Duodenal mucosa (tissue), 2 donors: Measurements from ENCODE around the gene AKTIP.

Experiments
- H3K27ac ChIP-seq: one replicate; pipeline ENCODE4 v1.7.0; 2013; ENCODE audit warnings: low read depth, low read length
- H3K27me3 ChIP-seq, 2 donors: one replicate each; pipeline ENCODE4 v1.7.0; 2013; ENCODE audit warnings: low read length in 2 of 2, control low read depth in 1 of 2; ENCODE audit not compliant: insufficient read depth in 2 of 2, control insufficient read depth in 1 of 2
- H3K36me3 ChIP-seq, 2 donors: one replicate each; pipeline ENCODE4 v1.7.0; 2013; ENCODE audit warnings: low read length in 2 of 2, control low read depth in 1 of 2; ENCODE audit not compliant: insufficient read depth in 2 of 2, control insufficient read depth in 1 of 2
- H3K4me1 ChIP-seq, 2 donors: one replicate each; pipeline ENCODE4 v1.7.0; 2013; ENCODE audit warnings: low read length in 2 of 2, control low read depth in 1 of 2; ENCODE audit not compliant: insufficient read depth in 2 of 2, control insufficient read depth in 1 of 2
- H3K4me3 ChIP-seq, 2 donors: one replicate each; pipeline ENCODE4 v1.7.0; 2013; ENCODE audit warnings: low read length in 2 of 2, low read depth in 1 of 2
- H3K9ac ChIP-seq, 2 donors: one replicate each; pipeline ENCODE4 v1.7.0; 2013; ENCODE audit warnings: low read length in 2 of 2, low read depth in 1 of 2
- H3K9me3 ChIP-seq, 2 donors: one replicate each; pipeline ENCODE4 v1.7.0; 2013; ENCODE audit warnings: low read length in 2 of 2, control low read depth in 1 of 2; ENCODE audit not compliant: control insufficient read depth in 1 of 2

Gene AKTIP

GRCh38 chr16:53503991-53504663 lies 1.1 kb upstream of the AKTIP start:
- peak overlapping the region; percentile 53 to 57 for H3K9ac ChIP-seq
- peak overlapping the region; percentile 97 for H3K27ac ChIP-seq
- H3K27me3 ChIP-seq = no peaks in the 10 kb centered on the region
- peak overlapping the region; percentile 63 to 68 for H3K4me3 ChIP-seq
- no peaks in the 10 kb centered on the region for H3K9me3 ChIP-seq
- H3K36me3 ChIP-seq = peaks cover 0 to 4% of the 10 kb centered on the region in 2 donors
- peaks cover 27 to 28% of the 10 kb centered on the region in 2 donors for H3K4me1 ChIP-seq

DNA sequence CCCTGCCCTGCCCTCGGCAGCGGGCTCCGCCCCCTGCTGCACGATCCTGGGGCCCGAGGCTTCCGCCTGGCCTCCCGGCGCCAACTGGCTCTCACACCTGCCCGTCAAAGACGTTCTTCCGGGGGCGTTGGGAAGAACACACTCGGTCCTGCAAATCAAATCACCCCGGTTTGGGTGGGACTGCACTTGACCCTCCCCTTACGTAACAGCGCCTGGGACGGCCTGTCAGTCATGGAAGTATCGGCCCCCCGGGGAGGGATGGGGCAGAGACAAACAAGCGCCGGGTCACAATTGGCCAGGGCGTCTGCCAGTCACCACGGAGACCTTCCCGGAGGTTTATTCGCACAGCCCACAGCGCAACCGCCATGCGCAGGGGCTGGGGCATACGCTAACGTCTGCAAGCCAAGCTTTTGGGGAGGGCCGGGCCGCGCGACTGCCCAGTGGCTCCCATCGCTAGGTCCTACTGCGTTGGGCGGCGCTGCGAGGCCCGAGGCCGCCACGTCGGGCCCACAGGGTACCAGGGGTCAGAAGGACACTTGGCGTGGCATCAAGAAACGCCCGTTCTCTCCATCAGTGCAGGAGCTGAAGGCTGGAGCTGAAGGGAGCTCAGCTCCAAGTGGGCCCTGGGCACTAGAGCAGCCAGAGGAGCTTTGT lies 388 bp upstream of the AKTIP start:
- Histone ChIP-seq H3K27ac (peak overlapping the region; percentile 97), H3K27me3 (no peaks in the 10 kb centered on the region), H3K9me3 (no peaks in the 10 kb centered on the region), H3K9ac (peak overlapping the region; percentile 53 to 57), H3K4me3 (peak overlapping the region; percentile 63 to 86), H3K36me3 (peaks cover 4 to 7% of the 10 kb centered on the region in 2 donors), H3K4me1 (peaks cover 32 to 34% of the 10 kb centered on the region in 2 donors)

- H3K4me1 ChIP-seq = peaks cover 32 to 34% of the 10 kb centered on the region in 2 donors
- no peaks in the 10 kb centered on the region for H3K27me3 ChIP-seq
- peaks cover 14 to 25% of the 10 kb centered on the region in 2 donors for H3K36me3 ChIP-seq
- H3K4me3 ChIP-seq = peak overlapping the region; percentile 86
- H3K27ac ChIP-seq = no peak overlapping the region
- peak overlapping the region; percentile 58 to 75 for H3K9ac ChIP-seq
- no peaks in the 10 kb centered on the region for H3K9me3 ChIP-seq
Observed at GRCh38 chr16:53501216-53501859, 1.7 kb downstream of the AKTIP start.

- Histone ChIP-seq H3K9me3 (no peaks in the 10 kb centered on the region), H3K36me3 (peaks cover 28 to 49% of the 10 kb centered on the region in 2 donors), H3K4me3 (peak overlapping the region in 1 of 2 donors; percentile 10), H3K9ac (peak overlapping the region; percentile 25 to 40), H3K4me1 (peaks cover 21 to 25% of the 10 kb centered on the region in 2 donors), H3K27me3 (no peaks in the 10 kb centered on the region), H3K27ac (no peak overlapping the region)
Observed at GRCh38 chr16:53498984-53499383, 4.0 kb downstream of the AKTIP start.

- H3K9ac ChIP-seq = no peak overlapping the region
- no peak overlapping the region for H3K27ac ChIP-seq
- H3K4me3 ChIP-seq = no peak overlapping the region
- peaks cover 5 to 8% of the 10 kb centered on the region in 2 donors for H3K4me1 ChIP-seq
- H3K36me3 ChIP-seq = peaks cover 50 to 79% of the 10 kb centered on the region in 2 donors
- no peaks in the 10 kb centered on the region for H3K9me3 ChIP-seq
- no peaks in the 10 kb centered on the region for H3K27me3 ChIP-seq
Observed at GRCh38 chr16:53495325-53495724, 7.7 kb downstream of the AKTIP start.

- Histone ChIP-seq H3K4me3 (no peak overlapping the region), H3K9me3 (no peaks in the 10 kb centered on the region), H3K27ac (no peak overlapping the region), H3K36me3 (peaks cover 56 to 81% of the 10 kb centered on the region in 2 donors), H3K4me1 (peaks cover 5 to 8% of the 10 kb centered on the region in 2 donors), H3K27me3 (no peaks in the 10 kb centered on the region), H3K9ac (no peak overlapping the region)
Observed at GRCh38 chr16:53494636-53495035, 8.4 kb downstream of the AKTIP start.

GRCh38 chr16:53492503-53492902 lies 10.5 kb downstream of the AKTIP start:
- H3K9ac ChIP-seq = no peak overlapping the region
- H3K9me3 ChIP-seq = no peaks in the 10 kb centered on the region
- no peaks in the 10 kb centered on the region for H3K27me3 ChIP-seq
- no peaks in the 10 kb centered on the region for H3K4me1 ChIP-seq
- H3K4me3 ChIP-seq = no peak overlapping the region
- H3K36me3 ChIP-seq = peaks cover 53 to 81% of the 10 kb centered on the region in 2 donors
- H3K27ac ChIP-seq = no peak overlapping the region

GRCh38 chr16:53489755-53490154 lies 13.3 kb downstream of the AKTIP start:
- no peaks in the 10 kb centered on the region for H3K27me3 ChIP-seq
- no peaks in the 10 kb centered on the region for H3K4me1 ChIP-seq
- no peak overlapping the region for H3K27ac ChIP-seq
- no peak overlapping the region for H3K4me3 ChIP-seq
- peaks cover 50 to 77% of the 10 kb centered on the region in 2 donors for H3K36me3 ChIP-seq
- no peak overlapping the region for H3K9ac ChIP-seq
- H3K9me3 ChIP-seq = peaks cover 0 to 4% of the 10 kb centered on the region in 2 donors

DNA sequence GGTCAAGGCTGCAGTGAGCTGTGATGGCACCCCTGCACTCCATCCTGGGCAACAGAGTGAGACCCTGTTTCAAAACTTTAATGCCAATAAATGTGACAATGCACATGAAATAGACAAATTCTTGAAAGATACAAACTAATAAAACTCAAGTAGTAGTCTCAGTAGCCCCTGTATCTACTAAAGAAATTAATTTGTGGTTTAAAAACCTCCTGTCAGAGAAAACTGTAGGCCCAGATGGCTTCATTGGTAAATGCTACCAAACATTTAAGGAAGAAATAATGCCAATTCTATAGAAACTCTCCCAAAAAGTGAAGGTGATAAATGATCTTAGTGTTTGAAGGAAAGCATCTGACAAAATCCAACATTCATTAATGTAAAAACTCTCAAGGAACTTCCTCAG lies 16.8 kb downstream of the AKTIP start:
- H3K27me3 ChIP-seq = no peaks in the 10 kb centered on the region
- peaks cover 39 to 81% of the 10 kb centered on the region in 2 donors for H3K36me3 ChIP-seq
- H3K9me3 ChIP-seq = peaks cover 0 to 4% of the 10 kb centered on the region in 2 donors
- no peak overlapping the region for H3K9ac ChIP-seq
- H3K27ac ChIP-seq = no peak overlapping the region
- no peaks in the 10 kb centered on the region for H3K4me1 ChIP-seq
- H3K4me3 ChIP-seq = no peak overlapping the region

DNA sequence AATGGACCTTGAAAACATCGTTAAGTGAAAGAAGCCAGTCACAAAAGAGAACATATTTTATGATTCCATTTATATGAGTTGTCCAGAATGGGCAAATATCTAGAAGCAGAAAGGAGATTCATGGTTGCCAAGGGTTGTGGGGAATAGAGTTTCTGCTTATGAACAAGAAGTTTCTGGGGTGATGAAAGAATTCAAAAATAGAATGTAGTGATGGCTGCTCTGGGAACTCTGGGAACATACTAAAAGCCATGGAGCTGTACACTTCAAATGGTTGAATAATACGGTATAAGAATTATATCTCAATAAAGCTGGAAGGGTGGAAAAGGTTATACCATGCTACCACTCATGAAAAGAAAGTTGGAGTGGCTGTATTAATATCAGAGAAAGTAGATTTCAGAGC lies 18.5 kb downstream of the AKTIP start:
- no peak overlapping the region for H3K4me3 ChIP-seq
- peaks cover 39 to 85% of the 10 kb centered on the region in 2 donors for H3K36me3 ChIP-seq
- H3K9ac ChIP-seq = no peak overlapping the region
- no peaks in the 10 kb centered on the region for H3K27me3 ChIP-seq
- no peak overlapping the region for H3K27ac ChIP-seq
- peaks cover 0 to 4% of the 10 kb centered on the region in 2 donors for H3K9me3 ChIP-seq
- no peaks in the 10 kb centered on the region for H3K4me1 ChIP-seq
